ENCODE results near the gene TMCC1. TPM values are rescaled to one million over a fixed set of nuclear protein-coding genes. Genes with fewer than 3 reads are reported as not detected.

The TMCC1 gene
- total and polyA plus RNA-seq, 2 donors (not counting 3 experiments of a cell fraction or from before 2014, with no cell fraction given): 17.4 to 38.4 TPM

GRCh38 chr3:129622226-129622874 lies 271.2 kb downstream of the TMCC1 start:
- no TSS peak for BruUV-seq (replicated peaks)
- Histone ChIP-seq H3K4me3 (replicated peaks in 1 of 3; ENCODE audit: insufficient read depth in 1 of 3, low read depth in 1 of 3, low read length in 3 of 3) (no peak overlapping the region), H4K20me1 (replicated peaks; ENCODE audit: control insufficient read depth, extremely low read depth, insufficient read depth, low read length) (no peaks in the 10 kb centered on the region), H3K36me3 (ENCODE audit: control insufficient read depth in 2 of 2, extremely low read depth in 1 of 2, insufficient read depth in 2 of 2, low read length in 2 of 2) (no peaks in the 10 kb centered on the region), H3K4me2 (ENCODE audit: insufficient read depth, low read length) (peak overlapping the region; percentile 27), H3K4me1 (ENCODE audit: control insufficient read depth, extremely low read depth, insufficient read depth, low read length) (peaks cover 83% of the 10 kb centered on the region), H3K27ac (ENCODE audit: insufficient read depth, low read depth, low read length) (peak overlapping the region; percentile 96), H3K9me3 (replicated peaks; ENCODE audit: control insufficient read depth, insufficient read depth, low read length) (no peaks in the 10 kb centered on the region), H2AFZ (ENCODE audit: low read depth, low read length) (peak overlapping the region; percentile 16), H3K9me1 (replicated peaks; ENCODE audit: control insufficient read depth, extremely low read depth, insufficient read depth, low read length) (no peaks in the 10 kb centered on the region), H3K9ac (replicated peaks; ENCODE audit: extremely low read depth, insufficient read depth, low read length) (peak overlapping the region; percentile 61), H3K79me2 (ENCODE audit: control insufficient read depth, insufficient read depth, low read length) (no peaks in the 10 kb centered on the region), H3K27me3 (ENCODE audit: control insufficient read depth in 2 of 2, insufficient read depth in 2 of 2, low read length in 2 of 2) (no peaks in the 10 kb centered on the region)
- intact Hi-C loops (cut with micrococcal nuclease): loop anchor here (10.0 kb wide), 2 partner anchors 238 to 472 kb away; no protein-coding TSS in a partner anchor
- TF ChIP-seq FOS (IDR thresholded peaks at IDR 0.05; ENCODE audit: borderline replicate concordance, insufficient read depth, low read length) (no peak), MYC (IDR thresholded peaks at IDR 0.05; ENCODE audit: low read depth, low read length) (no peak), POLR2A (IDR thresholded peaks at IDR 0.05; ENCODE audit: low read depth, low read length) (peak; percentile 20)
- POLR2A ChIA-PET: interaction anchor here (1.1 kb wide), 1 partner anchor 14 kb away, joined by 3 read pairs; no protein-coding TSS in a partner anchor
- CTCF ChIA-PET: interaction anchor here (0.9 to 3.5 kb wide), 8 partner anchors 10 to 239 kb away, joined by 3 to 15 read pairs (median 5); no protein-coding TSS in a partner anchor
- FAIRE-seq (no peak), DNase-seq (ENCODE audit: low read depth, low spot score) (peak; percentile 75)
- dilution Hi-C loops (cut with MboI; ENCODE audit: extremely low pct_ligation_motif_present, low sequenced_read_pairs): no loop called here

GRCh38 chr3:129621626-129622225 lies 271.8 kb downstream of the TMCC1 start:
- dilution Hi-C loops (cut with MboI; ENCODE audit: extremely low pct_ligation_motif_present, low sequenced_read_pairs) (no loop called here), intact Hi-C loops (cut with micrococcal nuclease) (loop anchor here (10.0 kb wide), 2 partner anchors 237 to 473 kb away; no protein-coding TSS in a partner anchor)
- Histone ChIP-seq H3K9me3 (replicated peaks; ENCODE audit: control insufficient read depth, insufficient read depth, low read length) (no peaks in the 10 kb centered on the region), H3K36me3 (ENCODE audit: control insufficient read depth in 2 of 2, extremely low read depth in 1 of 2, insufficient read depth in 2 of 2, low read length in 2 of 2) (no peaks in the 10 kb centered on the region), H3K9me1 (replicated peaks; ENCODE audit: control insufficient read depth, extremely low read depth, insufficient read depth, low read length) (no peaks in the 10 kb centered on the region), H3K4me2 (ENCODE audit: insufficient read depth, low read length) (no peak overlapping the region), H3K4me3 (replicated peaks in 1 of 3; ENCODE audit: insufficient read depth in 1 of 3, low read depth in 1 of 3, low read length in 3 of 3) (no peak overlapping the region), H3K79me2 (ENCODE audit: control insufficient read depth, insufficient read depth, low read length) (no peaks in the 10 kb centered on the region), H3K27me3 (ENCODE audit: control insufficient read depth in 2 of 2, insufficient read depth in 2 of 2, low read length in 2 of 2) (no peaks in the 10 kb centered on the region), H3K27ac (ENCODE audit: insufficient read depth, low read depth, low read length) (peak overlapping the region; percentile 96), H4K20me1 (replicated peaks; ENCODE audit: control insufficient read depth, extremely low read depth, insufficient read depth, low read length) (no peaks in the 10 kb centered on the region), H3K4me1 (ENCODE audit: control insufficient read depth, extremely low read depth, insufficient read depth, low read length) (peaks cover 78% of the 10 kb centered on the region), H3K9ac (replicated peaks; ENCODE audit: extremely low read depth, insufficient read depth, low read length) (peak overlapping the region; percentile 61), H2AFZ (ENCODE audit: low read depth, low read length) (no peak overlapping the region)
- no peak for DNase-seq (ENCODE audit: low read depth, low spot score)
- ChIA-PET CTCF (interaction anchor here (0.9 to 3.5 kb wide), 8 partner anchors 9 to 238 kb away, joined by 3 to 15 read pairs (median 5); no protein-coding TSS in a partner anchor), POLR2A (interaction anchor here (1.1 kb wide), 1 partner anchor 13 kb away, joined by 3 read pairs; no protein-coding TSS in a partner anchor)
- BruUV-seq (replicated peaks): no TSS peak
- TF ChIP-seq POLR2A (IDR thresholded peaks at IDR 0.05; ENCODE audit: low read depth, low read length) (no peak), EZH2 (IDR thresholded peaks at IDR 0.05; ENCODE audit: borderline replicate concordance, low read depth, low read length, severe bottlenecking) (no peak), MYC (IDR thresholded peaks at IDR 0.05; ENCODE audit: low read depth, low read length) (peak; percentile 90)
- peak; percentile 93 for FAIRE-seq
